Liver (tissue), 9 donors: ENCODE results near the gene MOV10. TPM values are rescaled to one million over a fixed set of nuclear protein-coding genes. Genes with fewer than 3 reads are reported as not detected.

Source experiments
- DNase-seq: peaks from one replicate; pipeline ENCODE4 v3.0.0-alpha.2; 2017; ENCODE audit warnings: low spot score
- H3K27ac ChIP-seq, 2 donors: one replicate each; pipeline ENCODE4 v1.7.0; 2013; ENCODE audit warnings: inconsistent platforms in 2 of 2, low read length in 2 of 2, control low read depth in 1 of 2, low read depth in 1 of 2, mild to moderate bottlenecking in 1 of 2
- H3K27me3 ChIP-seq, 4 donors: one replicate each; pipeline versions ENCODE4 v1.6.1 to v1.7.0; 2013; ENCODE audit warnings: low read length in 3 of 4, inconsistent platforms in 1 of 4, mild to moderate bottlenecking in 1 of 4, moderate library complexity in 1 of 4; ENCODE audit not compliant: control insufficient read depth in 4 of 4, insufficient read depth in 4 of 4
- H3K36me3 ChIP-seq, 4 donors: one replicate each; pipeline versions ENCODE4 v1.6.1 to v1.7.0; 2013; ENCODE audit warnings: low read length in 3 of 4, mild to moderate bottlenecking in 3 of 4, low read depth in 1 of 4, moderate library complexity in 1 of 4; ENCODE audit not compliant: control insufficient read depth in 4 of 4, insufficient read depth in 3 of 4
- H3K4me1 ChIP-seq, 4 donors: one replicate each; pipeline versions ENCODE4 v1.6.1 to v1.7.0; 2013; ENCODE audit warnings: low read length in 3 of 4, mild to moderate bottlenecking in 3 of 4, moderate library complexity in 1 of 4; ENCODE audit not compliant: control insufficient read depth in 4 of 4, insufficient read depth in 4 of 4
- H3K4me3 ChIP-seq, 3 donors: one replicate each; pipeline versions ENCODE4 v1.6.1 to v1.7.0; 2013; ENCODE audit warnings: low read length in 3 of 3, control low read depth in 1 of 3, low read depth in 1 of 3, mild to moderate bottlenecking in 1 of 3
- H3K9ac ChIP-seq, 2 donors: one replicate each; pipeline ENCODE4 v1.7.0; 2013; ENCODE audit warnings: low read length in 2 of 2, mild to moderate bottlenecking in 2 of 2, moderate library complexity in 2 of 2, control low read depth in 1 of 2, low read depth in 1 of 2
- H3K9me3 ChIP-seq, 4 donors: one replicate each; pipeline versions ENCODE4 v1.6.1 to v1.7.0; 2013; ENCODE audit warnings: low read length in 3 of 4; ENCODE audit not compliant: control insufficient read depth in 4 of 4
- FOXA1 ChIP-seq: IDR thresholded peaks from 2 replicates; pipeline ENCODE4 v1.6.1; 2016; ENCODE audit warnings: antibody characterized with exemption
- FOXA2 ChIP-seq: IDR thresholded peaks from 2 replicates; pipeline ENCODE4 v1.6.1; 2016; ENCODE audit warnings: antibody characterized with exemption
- GABPA ChIP-seq, 2 donors: IDR thresholded peaks in 1 of 2; conservative IDR thresholded peaks in 1 of 2; 2 replicates each; pipeline ENCODE4 v1.6.1; 2016; ENCODE audit warnings: antibody characterized with exemption in 2 of 2, mild to moderate bottlenecking in 1 of 2, moderate library complexity in 1 of 2
- HNF4A ChIP-seq, 2 donors: conservative IDR thresholded peaks; 2 replicates each; pipeline ENCODE4 v1.6.1; 2016; ENCODE audit warnings: antibody characterized with exemption in 2 of 2, mild to moderate bottlenecking in 2 of 2
- HNF4G ChIP-seq: IDR thresholded peaks from 2 replicates; pipeline ENCODE4 v1.6.1; 2016; ENCODE audit warnings: antibody characterized with exemption
- NR2F2 ChIP-seq: IDR thresholded peaks from 2 replicates; pipeline ENCODE4 v1.6.1; 2016; ENCODE audit warnings: antibody characterized with exemption
- RXRA ChIP-seq, 2 donors: IDR thresholded peaks; 2 replicates each; pipeline ENCODE4 v1.6.1; 2017 to 2018; ENCODE audit warnings: antibody characterized with exemption in 2 of 2, mild to moderate bottlenecking in 1 of 2
- YY1 ChIP-seq: IDR thresholded peaks from 2 replicates; pipeline ENCODE4 v1.6.1; 2016; ENCODE audit warnings: antibody characterized with exemption, mild to moderate bottlenecking
- WGBS: extraction: QIAGEN DNeasy Blood & Tissue Kit; methylation state at CpG from one replicate; pipeline ENCODE4 v1.1.7; 2013; 5-methylcytosine and 5-hydroxymethylcytosine counted together
- polyA plus RNA-seq, 2 donors: library from polyadenylated mRNA; stranded (reverse) in 1 of 2; unstranded in 1 of 2; fragments of 200-250 nt in 1 of 2; fragments of >200 nt in 1 of 2; fragmentation: Nextera tagmentation in 1 of 2; extraction: Ambion mirVana in 1 of 2; gene quantifications; one replicate each; pipeline versions ENCODE4 v1.2.1 to v1.2.3, GENCODE V29; 2013 to 2015
- total RNA-seq, 2 donors: library from RNA; depleted of rRNA; stranded (reverse); fragments of >200 nt; gene quantifications; one replicate each; pipeline ENCODE4 v1.2.3, GENCODE V29; 2014
- TF ChIP-seq, protein P1 (sequence below): IDR thresholded peaks from 2 replicates; pipeline ENCODE4 v1.6.1; 2016; ENCODE audit warnings: antibody characterized with exemption, mild to moderate bottlenecking
- TF ChIP-seq, protein P2 (sequence below): fragments of 150-350 bp; IDR thresholded peaks from 2 replicates; pipeline ENCODE4 v1.5.1; 2017; ENCODE audit warnings: improper control_type of control experiment, low read depth, low read length; ENCODE audit not compliant: missing input control
- donor health status: healthy.
- donor health status: healthy.
- donor health status: healthy.
- donor health status: healthy.
- donor health status: healthy.

The MOV10 gene
- total and polyA plus RNA-seq, 4 donors, result 32.0 to 36.8 (median 33.7) TPM

DNA sequence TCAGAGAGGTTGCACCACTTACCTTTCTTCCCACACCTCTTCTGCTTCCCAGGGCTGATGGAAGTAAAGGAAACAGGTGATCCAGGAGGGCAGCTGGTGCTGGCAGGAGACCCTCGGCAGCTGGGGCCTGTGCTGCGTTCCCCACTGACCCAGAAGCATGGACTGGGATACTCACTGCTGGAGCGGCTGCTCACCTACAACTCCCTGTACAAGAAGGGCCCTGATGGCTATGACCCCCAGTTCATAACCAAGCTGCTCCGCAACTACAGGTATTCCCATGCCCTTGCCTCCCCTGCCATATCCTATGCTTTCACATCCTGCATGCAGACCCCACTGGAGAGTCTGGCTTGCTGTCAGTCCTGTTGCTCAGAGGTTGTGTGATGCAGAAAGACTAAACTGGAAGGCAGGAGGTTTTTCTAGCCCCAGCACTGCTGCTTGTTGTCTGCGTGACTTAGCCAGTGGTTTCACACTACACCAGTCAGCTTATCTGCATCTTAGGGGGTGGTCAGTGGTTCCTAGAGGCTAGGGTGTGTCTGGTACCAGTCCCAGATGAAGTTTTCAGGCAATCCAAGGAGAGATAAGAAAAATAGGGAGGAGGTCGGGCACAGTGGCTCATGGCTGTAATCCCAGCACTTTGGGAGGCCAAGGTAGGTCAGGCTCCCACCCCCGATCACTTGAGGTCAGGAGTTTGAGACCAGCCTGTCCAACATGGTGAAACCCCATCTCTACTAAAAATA, 22.3 kb downstream of the MOV10 start:
- 93% methylated on average over 7 of the region's 7 CpGs for WGBS
- no peak overlapping the region for H3K27ac ChIP-seq

DNA sequence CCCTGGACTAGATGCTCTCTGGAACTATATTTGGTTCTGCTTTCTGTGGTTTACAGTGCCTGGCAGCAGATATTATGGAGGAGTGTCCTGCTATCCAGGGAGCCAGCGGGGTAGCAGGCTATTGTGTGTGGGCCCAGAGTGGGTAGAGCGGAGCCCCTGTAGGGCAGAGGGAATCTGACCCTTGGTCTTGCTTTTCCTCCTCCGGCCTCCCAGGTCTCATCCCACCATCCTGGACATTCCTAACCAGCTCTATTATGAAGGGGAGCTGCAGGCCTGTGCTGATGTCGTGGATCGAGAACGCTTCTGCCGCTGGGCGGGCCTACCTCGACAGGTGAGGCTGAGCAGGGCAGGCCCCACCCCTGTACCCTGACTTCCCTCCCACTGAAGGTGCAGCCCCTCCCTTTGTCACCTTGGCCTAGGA, 23.3 kb downstream of the MOV10 start:
- Histone ChIP-seq H3K36me3 (peaks cover 2 to 35% (median 13%) of the 10 kb centered on the region in 4 donors), H3K27ac (no peak overlapping the region), H3K9ac (no peak overlapping the region), H3K4me3 (no peak overlapping the region), H3K4me1 (peaks cover 21 to 41% (median 37%) of the 10 kb centered on the region in 4 donors), H3K9me3 (no peaks in the 10 kb centered on the region), H3K27me3 (no peaks in the 10 kb centered on the region)
- TF ChIP-seq HNF4G, result no peak
- TF ChIP-seq YY1, result no peak
- TF ChIP-seq, protein P1, sequence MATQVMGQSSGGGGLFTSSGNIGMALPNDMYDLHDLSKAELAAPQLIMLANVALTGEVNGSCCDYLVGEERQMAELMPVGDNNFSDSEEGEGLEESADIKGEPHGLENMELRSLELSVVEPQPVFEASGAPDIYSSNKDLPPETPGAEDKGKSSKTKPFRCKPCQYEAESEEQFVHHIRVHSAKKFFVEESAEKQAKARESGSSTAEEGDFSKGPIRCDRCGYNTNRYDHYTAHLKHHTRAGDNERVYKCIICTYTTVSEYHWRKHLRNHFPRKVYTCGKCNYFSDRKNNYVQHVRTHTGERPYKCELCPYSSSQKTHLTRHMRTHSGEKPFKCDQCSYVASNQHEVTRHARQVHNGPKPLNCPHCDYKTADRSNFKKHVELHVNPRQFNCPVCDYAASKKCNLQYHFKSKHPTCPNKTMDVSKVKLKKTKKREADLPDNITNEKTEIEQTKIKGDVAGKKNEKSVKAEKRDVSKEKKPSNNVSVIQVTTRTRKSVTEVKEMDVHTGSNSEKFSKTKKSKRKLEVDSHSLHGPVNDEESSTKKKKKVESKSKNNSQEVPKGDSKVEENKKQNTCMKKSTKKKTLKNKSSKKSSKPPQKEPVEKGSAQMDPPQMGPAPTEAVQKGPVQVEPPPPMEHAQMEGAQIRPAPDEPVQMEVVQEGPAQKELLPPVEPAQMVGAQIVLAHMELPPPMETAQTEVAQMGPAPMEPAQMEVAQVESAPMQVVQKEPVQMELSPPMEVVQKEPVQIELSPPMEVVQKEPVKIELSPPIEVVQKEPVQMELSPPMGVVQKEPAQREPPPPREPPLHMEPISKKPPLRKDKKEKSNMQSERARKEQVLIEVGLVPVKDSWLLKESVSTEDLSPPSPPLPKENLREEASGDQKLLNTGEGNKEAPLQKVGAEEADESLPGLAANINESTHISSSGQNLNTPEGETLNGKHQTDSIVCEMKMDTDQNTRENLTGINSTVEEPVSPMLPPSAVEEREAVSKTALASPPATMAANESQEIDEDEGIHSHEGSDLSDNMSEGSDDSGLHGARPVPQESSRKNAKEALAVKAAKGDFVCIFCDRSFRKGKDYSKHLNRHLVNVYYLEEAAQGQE, result no peak
- no peak for TF ChIP-seq FOXA1
- TF ChIP-seq NR2F2, result no peak
- 97% methylated on average over 9 of the region's 9 CpGs for WGBS
- DNase-seq, result no peak

More for the DNA sequence above, 22.3 kb downstream of the MOV10 start:
- Histone ChIP-seq H3K9ac (no peak overlapping the region), H3K9me3 (no peaks in the 10 kb centered on the region), H3K36me3 (peaks cover 0 to 46% (median 19%) of the 10 kb centered on the region in 4 donors), H3K4me3 (no peak overlapping the region), H3K4me1 (peaks cover 21 to 40% (median 35%) of the 10 kb centered on the region in 4 donors), H3K27me3 (no peaks in the 10 kb centered on the region)
- DNase-seq, result no peak
- TF ChIP-seq RXRA (IDR thresholded peaks at IDR 0.05) (no peak), GABPA (IDR thresholded peaks at IDR 0.05 in 1 of 2, conservative IDR thresholded peaks at IDR 0.05 in 1 of 2) (no peak), HNF4A (conservative IDR thresholded peaks at IDR 0.05) (no peak), FOXA2 (no peak)
- TF ChIP-seq, protein P2, sequence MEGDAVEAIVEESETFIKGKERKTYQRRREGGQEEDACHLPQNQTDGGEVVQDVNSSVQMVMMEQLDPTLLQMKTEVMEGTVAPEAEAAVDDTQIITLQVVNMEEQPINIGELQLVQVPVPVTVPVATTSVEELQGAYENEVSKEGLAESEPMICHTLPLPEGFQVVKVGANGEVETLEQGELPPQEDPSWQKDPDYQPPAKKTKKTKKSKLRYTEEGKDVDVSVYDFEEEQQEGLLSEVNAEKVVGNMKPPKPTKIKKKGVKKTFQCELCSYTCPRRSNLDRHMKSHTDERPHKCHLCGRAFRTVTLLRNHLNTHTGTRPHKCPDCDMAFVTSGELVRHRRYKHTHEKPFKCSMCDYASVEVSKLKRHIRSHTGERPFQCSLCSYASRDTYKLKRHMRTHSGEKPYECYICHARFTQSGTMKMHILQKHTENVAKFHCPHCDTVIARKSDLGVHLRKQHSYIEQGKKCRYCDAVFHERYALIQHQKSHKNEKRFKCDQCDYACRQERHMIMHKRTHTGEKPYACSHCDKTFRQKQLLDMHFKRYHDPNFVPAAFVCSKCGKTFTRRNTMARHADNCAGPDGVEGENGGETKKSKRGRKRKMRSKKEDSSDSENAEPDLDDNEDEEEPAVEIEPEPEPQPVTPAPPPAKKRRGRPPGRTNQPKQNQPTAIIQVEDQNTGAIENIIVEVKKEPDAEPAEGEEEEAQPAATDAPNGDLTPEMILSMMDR, result no peak
